Smooth muscle cell (in vitro differentiated cells): Measurements from ENCODE around the gene TXLNA. TPM values are rescaled to one million over a fixed set of nuclear protein-coding genes. Genes with fewer than 3 reads are reported as not detected.

Source experiments
- DNase-seq: peaks from one replicate; lab custom pipeline; 2025; ENCODE audit not compliant: unreplicated experiment; lab: John Stamatoyannopoulos, UW
- H2AFZ ChIP-seq: fragments of 200-600 bp; sonication (generic); 2 replicates; pipeline ENCODE4 v1.6.0; 2016; ENCODE audit warnings: antibody characterized with exemption, low read depth, mild to moderate bottlenecking
- H3F3A ChIP-seq: fragments of 200-600 bp; sonication (generic); 2 replicates; pipeline ENCODE4 v1.6.0; 2017; ENCODE audit warnings: antibody characterized with exemption, low read depth
- H3K27ac ChIP-seq: fragments of 200-600 bp; sonication (generic); 2 replicates; pipeline ENCODE4 v1.5.1; 2016; ENCODE audit warnings: low read depth, mild to moderate bottlenecking
- H3K27me3 ChIP-seq: fragments of 200-600 bp; sonication (generic); 2 replicates; pipeline ENCODE4 v1.6.1; 2016; ENCODE audit warnings: low read depth, mild to moderate bottlenecking
- H3K36me3 ChIP-seq: fragments of 200-600 bp; sonication (generic); 2 replicates; pipeline ENCODE4 v1.5.1; 2016; ENCODE audit warnings: low read depth
- H3K4me1 ChIP-seq: fragments of 200-600 bp; sonication (generic); 2 replicates; pipeline ENCODE4 v1.5.1; 2016; ENCODE audit warnings: low read depth
- H3K4me2 ChIP-seq: fragments of 200-600 bp; sonication (generic); 2 replicates; pipeline ENCODE4 v1.6.0; 2016; ENCODE audit warnings: mild to moderate bottlenecking
- H3K4me3 ChIP-seq: fragments of 200-600 bp; sonication (generic); 2 replicates; pipeline ENCODE4 v1.5.1; 2016; ENCODE audit warnings: mild to moderate bottlenecking
- H3K79me2 ChIP-seq: fragments of 200-600 bp; sonication (generic); 2 replicates; pipeline ENCODE4 v1.6.0; 2016; ENCODE audit warnings: low read depth, mild to moderate bottlenecking
- H3K9ac ChIP-seq: fragments of 200-600 bp; sonication (generic); 2 replicates; pipeline ENCODE4 v1.6.0; 2016; ENCODE audit warnings: low read depth
- H3K9me3 ChIP-seq: fragments of 200-600 bp; sonication (generic); replicated peaks from 2 replicates; pipeline ENCODE4 v1.5.1; 2016; ENCODE audit warnings: low read depth
- H4K20me1 ChIP-seq: fragments of 200-600 bp; sonication (generic); 2 replicates; pipeline ENCODE4 v1.6.0; 2016; ENCODE audit warnings: low read depth
- WGBS: methylation state at CpG from one replicate; pipeline ENCODE4 v1.1.7; 2016; ENCODE audit warnings: low lambda C conversion rate; 5-methylcytosine and 5-hydroxymethylcytosine counted together
- polyA plus RNA-seq: library from polyadenylated mRNA; unstranded; fragments of >200 nt; fragmentation: Nextera tagmentation; extraction: Ambion mirVana; gene quantifications from 2 replicates; pipeline ENCODE4 v1.2.1, GENCODE V29; 2016
- total RNA-seq: library from RNA; depleted of rRNA; stranded (reverse); fragments of >200 nt; gene quantifications from 2 replicates; pipeline ENCODE4 v1.2.3, GENCODE V29; 2014
- TF ChIP-seq, protein P1 (sequence below): fragments of 200-600 bp; sonication (generic); IDR thresholded peaks from 2 replicates; pipeline ENCODE4 v1.5.1; 2017; ENCODE audit warnings: borderline replicate concordance, mild to moderate bottlenecking, antibody characterized with exemption; ENCODE audit not compliant: insufficient read depth, poor library complexity, severe bottlenecking

Gene TXLNA
- total and polyA plus RNA-seq, 2 experiments from 2014 or later: 42.0 to 42.7 TPM

DNA sequence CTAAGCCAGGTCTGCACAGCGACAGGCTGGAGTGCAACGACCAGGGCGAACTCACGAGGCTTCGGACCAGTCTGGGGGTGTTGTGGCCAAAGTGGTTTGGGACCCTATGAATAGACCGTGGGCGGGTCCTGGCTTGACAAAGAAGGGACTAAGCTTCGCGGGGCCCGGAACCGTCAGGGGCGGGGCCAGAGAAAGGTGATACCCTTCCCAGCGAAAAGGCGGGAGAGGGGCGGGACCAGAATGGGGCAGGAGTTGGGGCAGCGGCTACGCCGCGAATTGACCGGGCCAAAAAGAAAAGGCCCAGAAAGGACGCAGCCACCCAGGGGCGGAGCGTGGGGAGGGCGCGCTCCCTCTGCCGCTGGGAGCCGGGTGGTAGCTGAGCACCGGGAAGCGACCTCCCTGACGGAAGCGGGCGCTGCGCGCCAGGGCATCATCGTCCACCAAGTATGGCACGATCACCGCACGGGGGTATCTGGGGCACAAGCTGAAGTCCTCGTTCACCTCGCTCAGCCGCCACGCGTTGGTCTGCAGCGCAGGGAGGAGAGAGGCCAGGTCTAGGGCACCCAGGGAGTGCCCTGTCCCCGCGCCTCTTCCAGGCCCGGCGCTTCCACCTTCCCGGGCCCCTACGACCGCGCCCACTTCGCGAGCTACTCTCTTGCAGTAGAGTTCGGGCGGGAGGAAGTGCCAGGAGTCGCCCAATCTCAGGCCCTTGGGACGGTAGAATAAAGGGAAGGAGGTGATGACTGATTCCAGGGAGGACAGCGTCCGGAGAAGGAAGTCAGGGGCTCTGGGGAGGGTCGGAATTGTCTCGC, 60.9 kb downstream of the TXLNA start:
- H2AFZ ChIP-seq: peak overlapping the region; percentile 91
- DNase-seq: peak; percentile 58
- H3K9me3 ChIP-seq: no peaks in the 10 kb centered on the region
- no peaks in the 10 kb centered on the region for H3K36me3 ChIP-seq
- 2% methylated on average over 62 of the region's 62 CpGs for WGBS
- H3K27ac ChIP-seq: peak overlapping the region; percentile 46
- peak overlapping the region; percentile 89 for H3K4me2 ChIP-seq
- no peaks in the 10 kb centered on the region for H4K20me1 ChIP-seq
- no peaks in the 10 kb centered on the region for H3K79me2 ChIP-seq
- H3F3A ChIP-seq: peaks cover 24% of the 10 kb centered on the region
- TF ChIP-seq, protein P1, sequence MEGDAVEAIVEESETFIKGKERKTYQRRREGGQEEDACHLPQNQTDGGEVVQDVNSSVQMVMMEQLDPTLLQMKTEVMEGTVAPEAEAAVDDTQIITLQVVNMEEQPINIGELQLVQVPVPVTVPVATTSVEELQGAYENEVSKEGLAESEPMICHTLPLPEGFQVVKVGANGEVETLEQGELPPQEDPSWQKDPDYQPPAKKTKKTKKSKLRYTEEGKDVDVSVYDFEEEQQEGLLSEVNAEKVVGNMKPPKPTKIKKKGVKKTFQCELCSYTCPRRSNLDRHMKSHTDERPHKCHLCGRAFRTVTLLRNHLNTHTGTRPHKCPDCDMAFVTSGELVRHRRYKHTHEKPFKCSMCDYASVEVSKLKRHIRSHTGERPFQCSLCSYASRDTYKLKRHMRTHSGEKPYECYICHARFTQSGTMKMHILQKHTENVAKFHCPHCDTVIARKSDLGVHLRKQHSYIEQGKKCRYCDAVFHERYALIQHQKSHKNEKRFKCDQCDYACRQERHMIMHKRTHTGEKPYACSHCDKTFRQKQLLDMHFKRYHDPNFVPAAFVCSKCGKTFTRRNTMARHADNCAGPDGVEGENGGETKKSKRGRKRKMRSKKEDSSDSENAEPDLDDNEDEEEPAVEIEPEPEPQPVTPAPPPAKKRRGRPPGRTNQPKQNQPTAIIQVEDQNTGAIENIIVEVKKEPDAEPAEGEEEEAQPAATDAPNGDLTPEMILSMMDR: no peak
- no peaks in the 10 kb centered on the region for H3K27me3 ChIP-seq
- H3K4me1 ChIP-seq: peaks cover 19% of the 10 kb centered on the region
- H3K4me3 ChIP-seq: peak overlapping the region; percentile 65
- peak overlapping the region; percentile 70 for H3K9ac ChIP-seq

- Histone ChIP-seq H3K27ac (peak overlapping the region; percentile 46), H3K4me1 (peaks cover 19% of the 10 kb centered on the region), H3K27me3 (no peaks in the 10 kb centered on the region), H3K36me3 (no peaks in the 10 kb centered on the region), H3F3A (peaks cover 21% of the 10 kb centered on the region), H3K9me3 (no peaks in the 10 kb centered on the region), H3K79me2 (no peaks in the 10 kb centered on the region), H3K9ac (peak overlapping the region; percentile 70), H3K4me3 (peak overlapping the region; percentile 65), H4K20me1 (no peaks in the 10 kb centered on the region), H2AFZ (peak overlapping the region; percentile 91), H3K4me2 (peak overlapping the region; percentile 89)
- TF ChIP-seq, protein P1: no peak
- peak; percentile 30 for DNase-seq
- 1% methylated on average over 54 of the region's 55 CpGs for WGBS
Measured at GRCh38 chr1:32241001-32241763, 61.7 kb downstream of the TXLNA start.

- no peaks in the 10 kb centered on the region for H3K36me3 ChIP-seq
- peaks cover 19% of the 10 kb centered on the region for H3K4me1 ChIP-seq
- no peak overlapping the region for H3K27ac ChIP-seq
- no peak for DNase-seq
- H3K79me2 ChIP-seq: no peaks in the 10 kb centered on the region
- H3K4me2 ChIP-seq: no peak overlapping the region
- no peak overlapping the region for H3K9ac ChIP-seq
- no peak overlapping the region for H3K4me3 ChIP-seq
- H3F3A ChIP-seq: peaks cover 12% of the 10 kb centered on the region
- H2AFZ ChIP-seq: no peak overlapping the region
- no peaks in the 10 kb centered on the region for H4K20me1 ChIP-seq
- H3K9me3 ChIP-seq: no peaks in the 10 kb centered on the region
- no peaks in the 10 kb centered on the region for H3K27me3 ChIP-seq
- TF ChIP-seq, protein P1: no peak
- WGBS: 34% methylated on average over 7 of the region's 7 CpGs
Measured at GRCh38 chr1:32242341-32242851, 62.9 kb downstream of the TXLNA start.
